HepG2 (cell line): ENCODE results near the gene C19orf73. TPM values are rescaled to one million over a fixed set of nuclear protein-coding genes. Genes with fewer than 3 reads are reported as not detected.

Source experiments
- CENPT ChIP-seq: sonication (generic); formaldehyde crosslinking; IDR thresholded peaks from 2 replicates; pipeline ENCODE4 v1.8.0; 2022; ENCODE audit warnings: low read depth, mild to moderate bottlenecking, moderate library complexity, missing genetic modification reagents
- ELF1 ChIP-seq: sonication (generic); formaldehyde crosslinking; IDR thresholded peaks from 2 replicates; pipeline ENCODE4 v1.4.0; 2020; ENCODE audit warnings: missing genetic modification reagents
- KDM4B ChIP-seq: sonication (generic); formaldehyde crosslinking; IDR thresholded peaks from 2 replicates; pipeline ENCODE4 v1.4.0; 2020; ENCODE audit warnings: missing genetic modification reagents
- KDM5A ChIP-seq: fragments of 200-600 bp; sonication (generic); IDR thresholded peaks from 2 replicates; pipeline ENCODE4 v1.7.0; 2018; ENCODE audit warnings: antibody characterized with exemption, mild to moderate bottlenecking, low read length, borderline replicate concordance
- MATR3 ChIP-seq: sonication (generic); formaldehyde crosslinking; IDR thresholded peaks from 2 replicates; pipeline ENCODE4 v1.4.0; 2020; ENCODE audit warnings: missing genetic modification reagents
- PREB ChIP-seq: sonication (generic); formaldehyde crosslinking; IDR thresholded peaks from 2 replicates; pipeline ENCODE4 v1.4.0; 2020; ENCODE audit warnings: missing genetic modification reagents
- RFXAP ChIP-seq: sonication (generic); formaldehyde crosslinking; IDR thresholded peaks from 2 replicates; pipeline ENCODE4 v1.4.0; 2020; ENCODE audit warnings: missing genetic modification reagents, borderline replicate concordance
- SYNCRIP ChIP-seq: fragments of 200-400 bp; formaldehyde crosslinking; IDR thresholded peaks from 2 replicates; pipeline ENCODE4 v1.6.1; 2018; ENCODE audit warnings: mild to moderate bottlenecking, low read depth, low read length; ENCODE audit not compliant: insufficient read depth
- TCF7 ChIP-seq: sonication (generic); IDR thresholded peaks from 2 replicates; pipeline ENCODE4 v1.6.1; 2016; ENCODE audit warnings: antibody characterized with exemption, low read depth
- WIZ ChIP-seq: sonication (generic); formaldehyde crosslinking; IDR thresholded peaks from 2 replicates; pipeline ENCODE4 v1.5.1; 2020; ENCODE audit warnings: mild to moderate bottlenecking, missing genetic modification reagents
- YEATS2 ChIP-seq: sonication (generic); formaldehyde crosslinking; IDR thresholded peaks from 2 replicates; pipeline ENCODE4 v1.4.0; 2020; ENCODE audit warnings: missing genetic modification reagents, borderline replicate concordance
- YY1 ChIP-seq: IDR thresholded peaks from 2 replicates; pipeline ENCODE4 v1.6.1; 2011; ENCODE audit warnings: low read length, low read depth, moderate library complexity, mild to moderate bottlenecking; ENCODE audit not compliant: insufficient read depth, insufficient replicate concordance
- ZBTB44 ChIP-seq: sonication (generic); formaldehyde crosslinking; IDR thresholded peaks from 2 replicates; pipeline ENCODE4 v1.4.0; 2020; ENCODE audit warnings: missing genetic modification reagents
- ZFP36 ChIP-seq: fragments of 150-350 bp; IDR thresholded peaks from 2 replicates; pipeline ENCODE4 v1.6.1; 2018; ENCODE audit warnings: borderline replicate concordance, low read length, low read depth; ENCODE audit not compliant: partially characterized antibody
- ZFY ChIP-seq: sonication (generic); formaldehyde crosslinking; IDR thresholded peaks from 2 replicates; pipeline ENCODE4 v1.4.0; 2020; ENCODE audit warnings: missing genetic modification reagents
- ZMYM4 ChIP-seq: sonication (generic); formaldehyde crosslinking; IDR thresholded peaks from 2 replicates; pipeline ENCODE4 v1.8.1; 2023; ENCODE audit warnings: mild to moderate bottlenecking, missing genetic modification reagents
- ZNF101 ChIP-seq: sonication (generic); formaldehyde crosslinking; IDR thresholded peaks from 2 replicates; pipeline ENCODE4 v1.4.0; 2020; ENCODE audit warnings: mild to moderate bottlenecking, low read depth, missing genetic modification reagents, borderline replicate concordance
- ZNF354B ChIP-seq: sonication (generic); formaldehyde crosslinking; IDR thresholded peaks from 2 replicates; pipeline ENCODE4 v1.8.0; 2022; ENCODE audit warnings: mild to moderate bottlenecking, missing genetic modification reagents
- ZNF598 ChIP-seq: sonication (generic); formaldehyde crosslinking; IDR thresholded peaks from 2 replicates; pipeline ENCODE4 v1.5.1; 2020; ENCODE audit warnings: mild to moderate bottlenecking, missing genetic modification reagents, borderline replicate concordance
- ZNF629 ChIP-seq: sonication (generic); formaldehyde crosslinking; conservative IDR thresholded peaks from 2 replicates; pipeline ENCODE4 v1.5.0; 2020; ENCODE audit warnings: missing genetic modification reagents
- ZNF639 ChIP-seq: conservative IDR thresholded peaks from 2 replicates; pipeline ENCODE4 v1.6.1; 2018; ENCODE audit warnings: missing genetic modification reagents
- ZNF788 ChIP-seq: sonication (generic); formaldehyde crosslinking; IDR thresholded peaks from 2 replicates; pipeline ENCODE4 v1.5.0; 2020; ENCODE audit warnings: mild to moderate bottlenecking, missing genetic modification reagents, borderline replicate concordance
- ZSCAN9 ChIP-seq: IDR thresholded peaks from 2 replicates; pipeline ENCODE4 v1.6.1; 2016; ENCODE audit warnings: borderline replicate concordance
- polyA plus RNA-seq, 8 experiments: library from polyadenylated mRNA; depleted of rRNA in 3 of 8; stranded (reverse) in 7 of 8; unstranded in 1 of 8; fragments of >200 nt; fragmentation: Illumina TruSeq in 4 of 8; extraction: Trizol in 4 of 8; gene quantifications; 2 replicates each; pipeline versions ENCODE4 v1.2.1 to v1.2.3, GENCODE V29; 2011 to 2016; ENCODE audit warnings: low read depth in 4 of 8, missing spikeins in 1 of 8, mixed read lengths in 1 of 8; ENCODE audit not compliant: insufficient read depth in 1 of 8
- total RNA-seq, 5 experiments: library from RNA; depleted of rRNA; stranded (reverse); fragments of >200 nt; fragmentation: Illumina TruSeq; extraction: Trizol; gene quantifications; 2 replicates each; pipeline ENCODE4 v1.2.3, GENCODE V29; 2016; ENCODE audit warnings: low read depth in 1 of 5
- TF ChIP-seq, protein P1 (sequence below): sonication (generic); formaldehyde crosslinking; IDR thresholded peaks from 2 replicates; pipeline ENCODE4 v1.5.1; 2020; ENCODE audit warnings: missing genetic modification reagents, mild to moderate bottlenecking, borderline replicate concordance

C19orf73 gene
- total and polyA plus RNA-seq, 2 of the 13 experiments (the other 11 are each of a cell fraction or from before 2014, with no cell fraction given): 1.4 to 1.5 TPM

- TF ChIP-seq, protein P1, sequence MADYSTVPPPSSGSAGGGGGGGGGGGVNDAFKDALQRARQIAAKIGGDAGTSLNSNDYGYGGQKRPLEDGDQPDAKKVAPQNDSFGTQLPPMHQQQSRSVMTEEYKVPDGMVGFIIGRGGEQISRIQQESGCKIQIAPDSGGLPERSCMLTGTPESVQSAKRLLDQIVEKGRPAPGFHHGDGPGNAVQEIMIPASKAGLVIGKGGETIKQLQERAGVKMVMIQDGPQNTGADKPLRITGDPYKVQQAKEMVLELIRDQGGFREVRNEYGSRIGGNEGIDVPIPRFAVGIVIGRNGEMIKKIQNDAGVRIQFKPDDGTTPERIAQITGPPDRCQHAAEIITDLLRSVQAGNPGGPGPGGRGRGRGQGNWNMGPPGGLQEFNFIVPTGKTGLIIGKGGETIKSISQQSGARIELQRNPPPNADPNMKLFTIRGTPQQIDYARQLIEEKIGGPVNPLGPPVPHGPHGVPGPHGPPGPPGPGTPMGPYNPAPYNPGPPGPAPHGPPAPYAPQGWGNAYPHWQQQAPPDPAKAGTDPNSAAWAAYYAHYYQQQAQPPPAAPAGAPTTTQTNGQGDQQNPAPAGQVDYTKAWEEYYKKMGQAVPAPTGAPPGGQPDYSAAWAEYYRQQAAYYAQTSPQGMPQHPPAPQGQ (CRISPR knock-in tag): no peak
- TF ChIP-seq YY1: peak; percentile 44
- TF ChIP-seq KDM4B (CRISPR knock-in tag): no peak
- no peak for TF ChIP-seq MATR3 (CRISPR knock-in tag)
- peak; percentile 66 for TF ChIP-seq ZMYM4 (CRISPR knock-in tag)
- peak; percentile 95 for TF ChIP-seq YEATS2
- peak; percentile 86; the same call in 1 of the 2 replicates for TF ChIP-seq ZSCAN9 (CRISPR knock-in tag)
- no peak for TF ChIP-seq PREB (CRISPR knock-in tag)
- 0 out of 2 replicates have a peak, but pooled peaks have one; percentile 24 for TF ChIP-seq WIZ (CRISPR knock-in tag)
- no peak for TF ChIP-seq ZFP36
- TF ChIP-seq ZNF354B (CRISPR knock-in tag): peak; percentile 65; the same call in 1 of the 2 replicates
- TF ChIP-seq KDM5A: peak; percentile 76
- TF ChIP-seq ELF1 (CRISPR knock-in tag): peak; percentile 86
- no peak for TF ChIP-seq TCF7
- TF ChIP-seq ZNF788 (CRISPR knock-in tag): peak; percentile 20; the same call in 1 of the 2 replicates
- no peak for TF ChIP-seq SYNCRIP
- TF ChIP-seq ZNF629 (CRISPR knock-in tag): no peak
- no peak for TF ChIP-seq ZNF639 (CRISPR knock-in tag)
- no peak for TF ChIP-seq ZNF101 (CRISPR knock-in tag)
- peak; percentile 99 for TF ChIP-seq ZFY (CRISPR knock-in tag)
- TF ChIP-seq CENPT (CRISPR knock-in tag): no peak
- TF ChIP-seq ZNF598 (CRISPR knock-in tag): 0 out of 2 replicates have a peak, but pooled peaks have one; percentile 78
- TF ChIP-seq RFXAP (CRISPR knock-in tag): peak; percentile 55
- 0 out of 2 replicates have a peak, but pooled peaks have one; percentile 69 for TF ChIP-seq ZBTB44 (CRISPR knock-in tag)
Measured at GRCh38 chr19:49085020-49085867, 33.7 kb downstream of the C19orf73 start, which contains the start of gene SNRNP70 (continued).
